ENCODE measurements around the gene ELF4.

The ELF4 gene

DNA sequence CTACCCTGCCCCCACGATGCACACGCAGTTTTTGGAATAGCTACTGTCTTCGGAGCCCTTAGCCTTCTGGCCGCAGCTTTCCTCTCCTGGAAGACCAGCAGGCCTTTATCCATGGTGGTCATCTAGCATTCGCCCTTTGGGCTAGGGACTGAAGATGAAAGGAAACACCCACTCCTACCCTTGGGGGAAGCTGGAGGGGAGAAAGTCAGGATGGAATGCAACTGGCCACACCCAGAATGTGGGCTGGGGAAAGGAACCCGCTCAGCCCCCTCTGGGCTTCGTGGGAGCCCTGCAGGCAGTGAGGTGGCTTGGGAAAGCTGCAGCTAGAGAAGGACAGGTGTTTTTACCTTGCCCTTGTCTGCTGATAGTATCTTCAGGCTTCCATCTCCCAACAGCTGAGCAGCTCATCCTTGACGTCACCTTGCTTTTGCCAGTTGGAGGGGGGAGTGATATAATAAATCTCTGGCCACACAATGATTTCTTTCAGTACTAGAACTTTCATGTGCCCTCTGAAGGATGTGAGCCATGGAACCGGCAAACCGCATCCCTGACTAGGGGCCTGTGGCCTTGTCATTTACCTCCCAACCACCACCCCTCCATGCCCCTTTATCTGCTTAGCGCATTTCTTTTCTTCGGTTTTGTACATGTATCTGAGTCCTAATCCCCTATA, 59.0 kb downstream of the ELF4 start:
- DNase-seq (ENCODE audit: low read depth in 2 of 2, low spot score in 1 of 2): no peak

GRCh38 chrX:130049821-130050220, 60.5 kb downstream of the ELF4 start:
- DNase-seq (ENCODE audit: low read depth in 2 of 2, low spot score in 1 of 2): no peak

DNA sequence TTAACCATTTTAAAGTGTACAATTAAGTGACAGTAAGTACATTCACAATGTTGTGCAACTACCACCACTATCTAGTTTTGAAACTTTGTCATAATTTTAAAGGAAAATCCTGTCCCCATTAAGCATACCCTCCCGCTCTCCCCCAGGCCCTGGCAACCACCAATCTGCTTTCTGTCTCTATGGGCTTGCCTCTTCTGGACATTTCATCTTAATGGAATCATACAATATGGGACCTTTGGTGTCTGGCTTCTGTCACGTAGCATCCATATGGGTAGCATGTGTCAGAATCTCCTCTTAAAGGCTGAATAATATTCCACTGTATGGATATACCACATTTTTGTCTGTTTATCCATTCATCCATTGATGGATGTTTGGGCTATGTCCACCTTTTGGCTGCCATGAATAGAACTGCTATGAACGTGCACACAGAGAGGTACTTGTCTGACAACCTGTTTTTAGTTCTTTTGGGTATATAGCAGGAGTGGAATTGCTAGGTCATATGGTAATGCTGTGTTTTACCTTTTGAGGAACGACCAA, 61.5 kb downstream of the ELF4 start:
- no peak for DNase-seq (ENCODE audit: low read depth in 2 of 2, low spot score in 1 of 2)

DNA sequence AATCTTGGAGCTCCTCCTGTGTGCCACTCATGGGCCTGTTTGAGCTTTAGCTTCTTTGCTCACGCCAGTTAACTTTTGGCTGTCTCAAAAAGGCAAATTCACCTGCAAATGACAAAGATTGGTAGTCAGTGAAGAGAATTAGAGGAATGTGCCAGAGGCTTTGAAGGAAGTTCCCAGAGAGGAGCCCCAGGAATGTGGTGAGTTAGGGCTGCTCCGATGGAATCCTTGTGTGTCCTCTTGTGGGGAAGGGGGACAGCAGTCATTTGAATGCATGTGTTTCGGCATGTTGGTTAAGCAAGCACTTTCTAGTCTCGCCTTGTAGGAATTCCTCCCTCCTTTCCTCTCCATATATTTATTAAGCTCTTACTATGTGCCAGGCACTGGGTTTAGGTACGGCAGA, 62.9 kb downstream of the ELF4 start:
- DNase-seq (ENCODE audit: low read depth in 2 of 2, low spot score in 1 of 2): no peak

DNA sequence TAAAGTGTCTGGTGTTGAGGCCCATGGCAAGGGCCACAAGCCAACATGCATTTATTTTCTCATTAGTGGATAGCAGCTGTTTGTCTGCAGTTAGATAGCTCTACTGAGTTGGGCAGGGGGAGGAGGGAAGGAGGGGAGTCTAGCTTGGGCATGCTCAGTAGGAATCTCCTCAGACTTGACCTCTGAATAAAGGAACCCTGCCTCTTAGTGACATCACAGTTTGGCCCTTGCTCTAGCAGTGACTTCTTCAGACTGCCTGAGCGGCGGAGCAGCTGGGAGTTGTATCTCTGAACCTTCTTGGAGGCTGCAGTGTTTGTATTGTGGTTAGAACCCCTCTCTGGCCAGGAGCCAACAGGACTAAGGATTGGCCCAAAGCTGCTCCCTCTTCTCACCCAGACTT, 70.5 kb downstream of the ELF4 start:
- DNase-seq (ENCODE audit: low read depth in 2 of 2, low spot score in 1 of 2): no peak

GRCh38 chrX:130034178-130034577, 76.1 kb downstream of the ELF4 start:
- no peak for DNase-seq (ENCODE audit: low read depth in 2 of 2, low spot score in 1 of 2)

DNA sequence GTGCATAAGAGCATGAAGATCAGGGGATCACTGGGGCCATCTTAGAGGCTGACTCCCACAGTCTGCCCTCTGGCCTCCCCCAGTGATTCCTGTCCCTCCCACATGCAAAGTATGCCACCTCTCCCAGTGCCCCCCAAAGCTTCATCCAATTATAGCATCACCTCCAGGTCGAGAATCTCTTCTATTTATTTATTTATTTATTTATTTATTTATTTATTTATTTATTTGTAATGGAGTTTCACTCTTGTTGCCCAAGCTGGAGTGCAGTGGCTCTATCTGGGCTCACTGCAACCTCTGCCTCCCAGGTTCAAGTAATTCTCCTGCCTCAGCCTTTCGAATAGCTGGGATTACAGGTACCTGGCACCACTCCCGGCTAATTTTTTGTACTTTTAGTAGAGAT, 77.7 kb downstream of the ELF4 start:
- no peak for DNase-seq (ENCODE audit: low read depth in 2 of 2, low spot score in 1 of 2)

DNA sequence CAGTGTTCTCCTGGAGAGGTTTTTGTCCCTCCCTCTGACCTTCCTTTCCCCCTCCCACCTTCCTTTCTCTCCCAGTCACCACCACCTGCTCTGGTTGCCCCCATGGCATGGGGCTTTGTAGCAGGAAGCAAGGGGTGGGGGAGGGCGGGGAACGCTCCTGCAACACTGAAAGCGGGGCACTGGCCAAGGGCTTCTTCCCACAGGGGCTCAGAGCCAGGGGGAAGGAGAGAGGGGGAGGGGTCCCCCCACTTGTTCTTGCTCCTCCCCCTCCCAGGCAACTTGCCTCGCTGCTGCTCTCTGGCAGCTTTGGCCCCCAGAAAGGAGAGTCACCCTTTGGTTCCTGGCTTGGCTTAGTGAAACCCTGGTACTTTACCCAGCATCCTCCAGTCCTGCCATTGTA, 79.5 kb downstream of the ELF4 start:
- no peak for DNase-seq (ENCODE audit: low read depth in 2 of 2, low spot score in 1 of 2)

DNA sequence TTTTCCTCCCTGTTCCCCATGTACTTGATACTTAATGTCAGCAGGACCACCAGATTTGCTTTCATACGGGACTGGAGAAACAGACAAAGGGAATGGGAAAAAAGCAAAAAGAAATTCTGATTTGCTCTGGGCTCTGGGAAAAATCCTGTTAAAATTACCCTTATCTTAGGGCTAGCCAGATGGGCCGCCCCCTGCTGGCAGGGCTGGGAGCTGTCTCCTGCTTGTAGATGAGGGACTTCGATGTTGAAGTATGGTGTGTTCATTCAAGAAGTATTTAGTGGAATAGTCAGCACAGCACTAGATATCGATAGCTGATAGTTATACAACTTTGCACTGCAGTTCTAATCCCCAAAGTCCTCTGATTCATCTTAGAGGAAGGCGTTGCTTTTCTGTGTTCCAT, 82.1 kb downstream of the ELF4 start:
- no peak for DNase-seq (ENCODE audit: low read depth in 2 of 2, low spot score in 1 of 2)

DNA sequence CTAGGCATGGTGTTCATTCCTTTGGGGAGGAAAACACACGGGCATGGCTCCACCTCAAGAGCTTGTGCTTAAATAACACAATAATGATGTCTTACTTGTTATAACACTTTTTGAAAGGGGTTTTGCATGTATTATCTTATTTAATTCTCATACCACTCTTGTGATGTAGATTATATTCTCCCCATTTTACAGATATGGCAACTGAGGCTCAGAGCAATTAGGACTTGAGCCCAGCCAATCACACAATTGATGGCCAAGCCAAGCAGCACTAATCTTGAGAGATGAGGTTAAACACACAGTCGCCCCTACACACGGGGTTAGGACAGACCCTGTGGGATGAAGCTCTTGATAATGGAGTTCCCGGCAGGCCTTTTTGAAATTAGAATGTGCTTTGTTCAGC, 82.7 kb downstream of the ELF4 start:
- no peak for DNase-seq (ENCODE audit: low read depth in 2 of 2, low spot score in 1 of 2)

DNA sequence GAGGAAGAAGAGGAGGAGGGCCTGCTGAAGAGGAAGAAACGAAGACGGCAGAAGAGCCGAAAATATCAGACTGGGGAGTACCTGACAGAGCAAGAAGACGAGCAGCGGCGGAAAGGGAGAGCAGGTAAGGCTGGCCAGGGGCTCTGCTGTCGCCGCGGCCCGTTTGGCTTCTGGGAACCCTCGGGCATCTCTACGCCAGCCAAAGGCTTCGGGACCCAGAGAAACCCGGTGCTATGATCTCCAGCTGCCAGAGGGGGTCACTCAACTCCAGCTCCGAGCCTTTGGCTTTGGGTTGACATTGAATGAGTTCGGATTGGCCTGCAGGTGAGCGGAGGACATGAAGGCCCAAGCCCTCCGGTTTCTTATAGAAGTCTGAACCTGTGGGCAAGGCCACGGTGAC, 85.0 kb downstream of the ELF4 start:
- DNase-seq (ENCODE audit: low read depth in 2 of 2, low spot score in 1 of 2): no peak

- peak; percentile 41 to 60 for DNase-seq (ENCODE audit: low read depth in 2 of 2, low spot score in 1 of 2)
These were observed 86.2 kb downstream of the ELF4 start for GRCh38 chrX:130024127-130024526.

DNA sequence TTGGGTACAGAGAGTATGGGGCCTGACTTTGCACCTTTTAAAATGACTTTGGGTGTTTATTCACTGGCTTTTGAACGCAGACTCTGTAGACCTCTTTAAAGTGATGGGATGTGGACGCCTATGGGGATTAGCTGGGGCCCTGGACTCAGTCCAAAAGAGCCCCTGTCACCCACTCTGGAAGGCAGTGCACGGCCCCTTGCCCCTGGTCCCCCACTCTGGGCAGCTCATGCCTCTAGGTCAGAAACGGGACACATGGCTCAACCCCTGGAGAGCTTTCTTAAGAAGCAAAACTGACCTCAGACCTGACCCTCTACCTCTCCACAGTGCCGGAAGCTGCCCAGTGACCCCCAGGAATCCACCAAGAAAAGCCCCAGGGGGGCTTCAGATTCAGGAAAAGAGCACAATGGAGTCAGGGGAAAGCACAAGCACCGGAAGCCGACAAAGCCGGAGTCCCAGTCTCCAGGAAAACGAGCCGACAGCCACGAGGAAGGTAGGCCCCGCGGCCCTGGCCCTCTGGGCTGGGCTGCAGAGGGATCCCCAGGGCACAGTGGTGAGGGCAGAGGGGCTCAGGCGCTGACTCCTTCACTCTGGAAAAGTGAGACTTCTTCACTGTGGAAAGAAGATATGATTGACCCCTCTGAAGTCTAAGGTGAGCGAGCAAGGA, 89.5 kb downstream of the ELF4 start:
- no peak for DNase-seq (ENCODE audit: low read depth in 2 of 2, low spot score in 1 of 2)

- no peak for DNase-seq (ENCODE audit: low read depth in 2 of 2, low spot score in 1 of 2)
These were observed 92.2 kb downstream of the ELF4 start for GRCh38 chrX:130018143-130018542.

- DNase-seq (ENCODE audit: low read depth in 2 of 2, low spot score in 1 of 2): no peak
These were observed 95.1 kb downstream of the ELF4 start for GRCh38 chrX:130015181-130015580.

Data from stimulated activated CD8-positive, alpha-beta memory T cell treated with anti-CD3 and anti-CD28 coated beads, Interleukin-4, amount 100 ng/mL, for 4 hours (primary cell).